Measurements from ENCODE around the gene COX7C. TPM values are rescaled to one million over a fixed set of nuclear protein-coding genes. Genes with fewer than 3 reads are reported as not detected.
A peak's percentile ranks its signal among the peaks of the same experiment; 100 is the strongest.

COX7C gene
- total and polyA plus RNA-seq, 9 of the 15 experiments (the other 6 are each of a cell fraction or from before 2014, with no cell fraction given), result 576 to 1,783 (median 996) TPM

DNA sequence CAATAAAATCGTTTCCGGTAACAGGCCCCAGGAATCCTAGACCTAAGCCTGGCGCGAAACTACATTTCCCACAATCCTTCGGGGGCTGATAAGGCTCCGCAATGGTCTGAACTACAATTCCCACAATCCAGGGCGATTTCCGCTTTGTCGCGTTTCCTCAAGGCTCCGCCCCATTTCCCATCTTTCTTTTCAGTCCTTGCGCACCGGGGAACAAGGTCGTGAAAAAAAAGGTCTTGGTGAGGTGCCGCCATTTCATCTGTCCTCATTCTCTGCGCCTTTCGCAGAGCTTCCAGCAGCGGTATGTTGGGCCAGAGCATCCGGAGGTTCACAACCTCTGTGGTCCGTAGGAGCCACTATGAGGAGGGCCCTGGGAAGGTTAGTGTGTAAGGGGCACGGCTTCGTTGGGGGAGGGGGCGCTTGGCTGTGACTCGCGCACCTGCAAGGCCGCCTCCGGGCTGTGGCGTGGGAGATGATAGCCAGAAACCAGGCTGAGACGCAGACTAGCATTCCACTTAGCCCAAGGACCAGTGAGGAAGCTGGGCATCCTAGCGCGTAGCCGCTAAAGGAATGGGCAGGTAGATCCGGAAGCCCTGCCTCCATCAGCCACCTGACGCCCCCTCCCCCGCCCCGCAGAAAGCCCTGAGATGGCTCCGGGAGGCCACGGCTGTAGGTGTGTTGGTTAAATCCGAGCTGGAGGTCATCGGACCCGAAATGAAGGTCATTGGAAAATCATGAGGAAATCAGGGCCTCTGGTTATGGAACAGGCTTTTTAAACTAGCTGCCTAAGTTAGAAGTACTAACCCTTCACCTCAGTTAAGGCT, at the start of gene COX7C (continued):
- TF ChIP-seq, protein P1, sequence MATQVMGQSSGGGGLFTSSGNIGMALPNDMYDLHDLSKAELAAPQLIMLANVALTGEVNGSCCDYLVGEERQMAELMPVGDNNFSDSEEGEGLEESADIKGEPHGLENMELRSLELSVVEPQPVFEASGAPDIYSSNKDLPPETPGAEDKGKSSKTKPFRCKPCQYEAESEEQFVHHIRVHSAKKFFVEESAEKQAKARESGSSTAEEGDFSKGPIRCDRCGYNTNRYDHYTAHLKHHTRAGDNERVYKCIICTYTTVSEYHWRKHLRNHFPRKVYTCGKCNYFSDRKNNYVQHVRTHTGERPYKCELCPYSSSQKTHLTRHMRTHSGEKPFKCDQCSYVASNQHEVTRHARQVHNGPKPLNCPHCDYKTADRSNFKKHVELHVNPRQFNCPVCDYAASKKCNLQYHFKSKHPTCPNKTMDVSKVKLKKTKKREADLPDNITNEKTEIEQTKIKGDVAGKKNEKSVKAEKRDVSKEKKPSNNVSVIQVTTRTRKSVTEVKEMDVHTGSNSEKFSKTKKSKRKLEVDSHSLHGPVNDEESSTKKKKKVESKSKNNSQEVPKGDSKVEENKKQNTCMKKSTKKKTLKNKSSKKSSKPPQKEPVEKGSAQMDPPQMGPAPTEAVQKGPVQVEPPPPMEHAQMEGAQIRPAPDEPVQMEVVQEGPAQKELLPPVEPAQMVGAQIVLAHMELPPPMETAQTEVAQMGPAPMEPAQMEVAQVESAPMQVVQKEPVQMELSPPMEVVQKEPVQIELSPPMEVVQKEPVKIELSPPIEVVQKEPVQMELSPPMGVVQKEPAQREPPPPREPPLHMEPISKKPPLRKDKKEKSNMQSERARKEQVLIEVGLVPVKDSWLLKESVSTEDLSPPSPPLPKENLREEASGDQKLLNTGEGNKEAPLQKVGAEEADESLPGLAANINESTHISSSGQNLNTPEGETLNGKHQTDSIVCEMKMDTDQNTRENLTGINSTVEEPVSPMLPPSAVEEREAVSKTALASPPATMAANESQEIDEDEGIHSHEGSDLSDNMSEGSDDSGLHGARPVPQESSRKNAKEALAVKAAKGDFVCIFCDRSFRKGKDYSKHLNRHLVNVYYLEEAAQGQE (IDR thresholded peaks at IDR 0.05; ENCODE audit: borderline replicate concordance), result no peak
- TF ChIP-seq, protein P1 (CRISPR knock-in tag; IDR thresholded peaks at IDR 0.05; ENCODE audit: low read depth), result 0 out of 2 replicates have a peak, but pooled peaks have one; percentile 30
- TF ChIP-seq, protein P2, sequence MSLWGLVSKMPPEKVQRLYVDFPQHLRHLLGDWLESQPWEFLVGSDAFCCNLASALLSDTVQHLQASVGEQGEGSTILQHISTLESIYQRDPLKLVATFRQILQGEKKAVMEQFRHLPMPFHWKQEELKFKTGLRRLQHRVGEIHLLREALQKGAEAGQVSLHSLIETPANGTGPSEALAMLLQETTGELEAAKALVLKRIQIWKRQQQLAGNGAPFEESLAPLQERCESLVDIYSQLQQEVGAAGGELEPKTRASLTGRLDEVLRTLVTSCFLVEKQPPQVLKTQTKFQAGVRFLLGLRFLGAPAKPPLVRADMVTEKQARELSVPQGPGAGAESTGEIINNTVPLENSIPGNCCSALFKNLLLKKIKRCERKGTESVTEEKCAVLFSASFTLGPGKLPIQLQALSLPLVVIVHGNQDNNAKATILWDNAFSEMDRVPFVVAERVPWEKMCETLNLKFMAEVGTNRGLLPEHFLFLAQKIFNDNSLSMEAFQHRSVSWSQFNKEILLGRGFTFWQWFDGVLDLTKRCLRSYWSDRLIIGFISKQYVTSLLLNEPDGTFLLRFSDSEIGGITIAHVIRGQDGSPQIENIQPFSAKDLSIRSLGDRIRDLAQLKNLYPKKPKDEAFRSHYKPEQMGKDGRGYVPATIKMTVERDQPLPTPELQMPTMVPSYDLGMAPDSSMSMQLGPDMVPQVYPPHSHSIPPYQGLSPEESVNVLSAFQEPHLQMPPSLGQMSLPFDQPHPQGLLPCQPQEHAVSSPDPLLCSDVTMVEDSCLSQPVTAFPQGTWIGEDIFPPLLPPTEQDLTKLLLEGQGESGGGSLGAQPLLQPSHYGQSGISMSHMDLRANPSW (CRISPR knock-in tag; IDR thresholded peaks at IDR 0.05), result no peak
- TF ChIP-seq FOSL1 (tag; conservative IDR thresholded peaks at IDR 0.05), result peak; percentile 35; the same call in 1 of the 2 replicates
- no peak for TF ChIP-seq GABPB2 (CRISPR knock-in tag; conservative IDR thresholded peaks at IDR 0.05)
- TF ChIP-seq, protein P3, sequence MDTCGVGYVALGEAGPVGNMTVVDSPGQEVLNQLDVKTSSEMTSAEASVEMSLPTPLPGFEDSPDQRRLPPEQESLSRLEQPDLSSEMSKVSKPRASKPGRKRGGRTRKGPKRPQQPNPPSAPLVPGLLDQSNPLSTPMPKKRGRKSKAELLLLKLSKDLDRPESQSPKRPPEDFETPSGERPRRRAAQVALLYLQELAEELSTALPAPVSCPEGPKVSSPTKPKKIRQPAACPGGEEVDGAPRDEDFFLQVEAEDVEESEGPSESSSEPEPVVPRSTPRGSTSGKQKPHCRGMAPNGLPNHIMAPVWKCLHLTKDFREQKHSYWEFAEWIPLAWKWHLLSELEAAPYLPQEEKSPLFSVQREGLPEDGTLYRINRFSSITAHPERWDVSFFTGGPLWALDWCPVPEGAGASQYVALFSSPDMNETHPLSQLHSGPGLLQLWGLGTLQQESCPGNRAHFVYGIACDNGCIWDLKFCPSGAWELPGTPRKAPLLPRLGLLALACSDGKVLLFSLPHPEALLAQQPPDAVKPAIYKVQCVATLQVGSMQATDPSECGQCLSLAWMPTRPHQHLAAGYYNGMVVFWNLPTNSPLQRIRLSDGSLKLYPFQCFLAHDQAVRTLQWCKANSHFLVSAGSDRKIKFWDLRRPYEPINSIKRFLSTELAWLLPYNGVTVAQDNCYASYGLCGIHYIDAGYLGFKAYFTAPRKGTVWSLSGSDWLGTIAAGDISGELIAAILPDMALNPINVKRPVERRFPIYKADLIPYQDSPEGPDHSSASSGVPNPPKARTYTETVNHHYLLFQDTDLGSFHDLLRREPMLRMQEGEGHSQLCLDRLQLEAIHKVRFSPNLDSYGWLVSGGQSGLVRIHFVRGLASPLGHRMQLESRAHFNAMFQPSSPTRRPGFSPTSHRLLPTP (IDR thresholded peaks at IDR 0.05; ENCODE audit: borderline replicate concordance, extremely low read depth, insufficient read length), result no peak
- TF ChIP-seq, protein P4, sequence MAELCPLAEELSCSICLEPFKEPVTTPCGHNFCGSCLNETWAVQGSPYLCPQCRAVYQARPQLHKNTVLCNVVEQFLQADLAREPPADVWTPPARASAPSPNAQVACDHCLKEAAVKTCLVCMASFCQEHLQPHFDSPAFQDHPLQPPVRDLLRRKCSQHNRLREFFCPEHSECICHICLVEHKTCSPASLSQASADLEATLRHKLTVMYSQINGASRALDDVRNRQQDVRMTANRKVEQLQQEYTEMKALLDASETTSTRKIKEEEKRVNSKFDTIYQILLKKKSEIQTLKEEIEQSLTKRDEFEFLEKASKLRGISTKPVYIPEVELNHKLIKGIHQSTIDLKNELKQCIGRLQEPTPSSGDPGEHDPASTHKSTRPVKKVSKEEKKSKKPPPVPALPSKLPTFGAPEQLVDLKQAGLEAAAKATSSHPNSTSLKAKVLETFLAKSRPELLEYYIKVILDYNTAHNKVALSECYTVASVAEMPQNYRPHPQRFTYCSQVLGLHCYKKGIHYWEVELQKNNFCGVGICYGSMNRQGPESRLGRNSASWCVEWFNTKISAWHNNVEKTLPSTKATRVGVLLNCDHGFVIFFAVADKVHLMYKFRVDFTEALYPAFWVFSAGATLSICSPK (IDR thresholded peaks at IDR 0.05; ENCODE audit: borderline replicate concordance), result no peak
- TF ChIP-seq ZNF12 (CRISPR knock-in tag; IDR thresholded peaks at IDR 0.05), result no peak
